ENCODE measurements around the gene CAPRIN2. TPM values are rescaled to one million over a fixed set of nuclear protein-coding genes. Genes with fewer than 3 reads are reported as not detected.

Gene CAPRIN2
- polyA plus RNA-seq, 1 experiment, result 15.6 TPM

DNA sequence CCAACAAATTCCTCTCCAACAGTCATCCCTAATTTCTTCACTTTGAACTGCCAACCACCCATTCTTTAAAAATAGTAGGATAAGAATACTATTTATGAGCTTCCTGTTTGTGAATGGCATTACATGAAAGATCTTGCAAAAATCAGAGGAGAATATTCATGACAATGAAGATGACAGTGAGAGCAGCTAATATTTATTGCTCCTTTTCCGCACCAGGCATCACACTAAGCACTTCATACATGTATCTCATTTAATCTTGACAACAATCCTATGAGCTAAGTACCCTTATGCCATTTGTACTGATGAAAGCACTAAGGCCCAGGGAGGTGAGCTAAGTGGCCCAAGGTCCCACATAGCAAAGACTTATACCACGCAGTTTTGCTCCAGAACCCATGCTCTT is 37.3 kb upstream of the CAPRIN2 start:
- CTCF ChIA-PET, result interaction anchor here (0.8 to 1.3 kb wide), 5 partner anchors 37 to 989 kb away, joined by 3 to 8 read pairs (median 4); partner anchors contain the start of genes CAPRIN2 and IPO8
- no peak overlapping the region for H3K27ac ChIP-seq (ENCODE audit: low read depth, low read length)
- no peaks in the 10 kb centered on the region; the same call in 1 of the 2 replicates for H3K9me3 ChIP-seq (ENCODE audit: control insufficient read depth, insufficient read depth, low read length)
- no peaks in the 10 kb centered on the region for H3K27me3 ChIP-seq (ENCODE audit: control insufficient read depth, insufficient read depth, low read length)
- no peak for DNase-seq (ENCODE audit: low read depth, low spot score)
- no peak overlapping the region for H3K4me3 ChIP-seq (ENCODE audit: low read depth, low read length)
- TF ChIP-seq CTCF (IDR thresholded peaks at IDR 0.05; ENCODE audit: low read depth, low read length), result no peak
- POLR2A ChIA-PET, result interaction anchor here (0.8 kb wide), 1 partner anchor 73 kb away, joined by 3 read pairs; no protein-coding TSS in a partner anchor

GRCh38 chr12:30788754-30789153 is 34.0 kb upstream of the CAPRIN2 start:
- Histone ChIP-seq H3K27me3 (ENCODE audit: control insufficient read depth, insufficient read depth, low read length) (no peaks in the 10 kb centered on the region), H3K27ac (ENCODE audit: low read depth, low read length) (no peak overlapping the region), H3K4me3 (ENCODE audit: low read depth, low read length) (no peak overlapping the region), H3K9me3 (ENCODE audit: control insufficient read depth, insufficient read depth, low read length) (no peaks in the 10 kb centered on the region)
- no peak for DNase-seq (ENCODE audit: low read depth, low spot score)
- POLR2A ChIA-PET, result no interaction called here
- CTCF ChIA-PET, result interaction anchor here (1.0 kb wide), 1 partner anchor 56 kb away, joined by 3 read pairs; no protein-coding TSS in a partner anchor
- no peak for TF ChIP-seq CTCF (IDR thresholded peaks at IDR 0.05; ENCODE audit: low read depth, low read length)

DNA sequence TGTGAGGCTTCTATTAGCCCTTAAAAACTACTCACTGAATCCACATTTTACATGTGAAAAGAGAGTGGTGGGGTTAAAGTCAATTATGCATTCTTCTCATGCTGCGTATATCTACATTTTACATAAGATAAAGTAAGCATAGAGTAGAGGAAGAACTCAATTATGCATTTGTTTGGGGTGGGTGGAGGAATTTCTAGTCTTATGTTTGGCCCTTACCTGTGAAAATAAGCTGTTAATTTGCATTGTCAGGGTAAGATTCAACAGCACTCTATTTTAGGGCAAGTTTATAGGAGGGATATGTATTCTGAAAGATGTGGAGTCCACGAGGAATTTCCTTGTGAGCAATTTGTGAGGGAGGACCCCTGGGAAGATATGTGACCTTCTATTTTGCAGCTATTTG is 30.9 kb upstream of the CAPRIN2 start:
- TF ChIP-seq CTCF (IDR thresholded peaks at IDR 0.05; ENCODE audit: low read depth, low read length), result no peak
- ChIA-PET CTCF (interaction anchor here (0.8 kb wide), 1 partner anchor 14 kb away, joined by 3 read pairs; no protein-coding TSS in a partner anchor), POLR2A (interaction anchor here (0.8 kb wide), 1 partner anchor 11 kb away, joined by 4 read pairs; no protein-coding TSS in a partner anchor)

GRCh38 chr12:30784508-30784907 is 29.8 kb upstream of the CAPRIN2 start:
- Histone ChIP-seq H3K9me3 (ENCODE audit: control insufficient read depth, insufficient read depth, low read length) (no peaks in the 10 kb centered on the region), H3K27ac (ENCODE audit: low read depth, low read length) (no peak overlapping the region), H3K4me3 (ENCODE audit: low read depth, low read length) (no peak overlapping the region), H3K27me3 (ENCODE audit: control insufficient read depth, insufficient read depth, low read length) (no peaks in the 10 kb centered on the region)
- ChIA-PET POLR2A (no interaction called here), CTCF (interaction anchor here (1.1 kb wide), 1 partner anchor 29 kb away, joined by 3 read pairs; no protein-coding TSS in a partner anchor)
- no peak for DNase-seq (ENCODE audit: low read depth, low spot score)
- TF ChIP-seq CTCF (IDR thresholded peaks at IDR 0.05; ENCODE audit: low read depth, low read length), result no peak

More for the DNA sequence above, 30.9 kb upstream of the CAPRIN2 start:
- Histone ChIP-seq H3K9me3 (ENCODE audit: control insufficient read depth, insufficient read depth, low read length) (no peaks in the 10 kb centered on the region), H3K27ac (ENCODE audit: low read depth, low read length) (no peak overlapping the region), H3K4me3 (ENCODE audit: low read depth, low read length) (no peak overlapping the region), H3K27me3 (ENCODE audit: control insufficient read depth, insufficient read depth, low read length) (no peaks in the 10 kb centered on the region)
- no peak for DNase-seq (ENCODE audit: low read depth, low spot score)

- TF ChIP-seq CTCF (IDR thresholded peaks at IDR 0.05; ENCODE audit: low read depth, low read length), result no peak
- ChIA-PET CTCF (interaction anchor here (1.1 kb wide), 1 partner anchor 29 kb away, joined by 3 read pairs; no protein-coding TSS in a partner anchor), POLR2A (no interaction called here)
- H3K4me3 ChIP-seq (ENCODE audit: low read depth, low read length), result no peak overlapping the region
- DNase-seq (ENCODE audit: low read depth, low spot score), result no peak
- H3K9me3 ChIP-seq (ENCODE audit: control insufficient read depth, insufficient read depth, low read length), result no peaks in the 10 kb centered on the region
- H3K27ac ChIP-seq (ENCODE audit: low read depth, low read length), result no peak overlapping the region
- H3K27me3 ChIP-seq (ENCODE audit: control insufficient read depth, insufficient read depth, low read length), result no peaks in the 10 kb centered on the region
Observed at GRCh38 chr12:30783946-30784345, 29.2 kb upstream of the CAPRIN2 start.

All from AG04450 (cell line).